GM06990 (cell line): Measurements from ENCODE around the gene RNFT2.

Source experiments
- DNase-seq: peaks from one replicate; pipeline ENCODE4 v3.0.0-alpha.2; 2011; ENCODE audit not compliant: insufficient read length; ENCODE audit errors: extremely low read depth
- H3K27me3 ChIP-seq: replicated peaks from 2 replicates; pipeline ENCODE4 v1.6.0; 2011; ENCODE audit warnings: low read length; ENCODE audit not compliant: control insufficient read depth, insufficient read depth
- H3K36me3 ChIP-seq: 2 replicates; pipeline ENCODE4 v1.5.1; 2011; ENCODE audit warnings: low read length; ENCODE audit not compliant: control insufficient read depth, insufficient read depth
- H3K4me3 ChIP-seq: replicated peaks from 2 replicates; pipeline ENCODE4 v1.5.1; 2011; ENCODE audit warnings: low read depth, mild to moderate bottlenecking, control low read depth, low read length
- CTCF ChIP-seq: IDR thresholded peaks from 2 replicates; pipeline ENCODE4 v1.5.1; 2011; ENCODE audit warnings: low read length, control low read depth, mild to moderate bottlenecking, inconsistent platforms; ENCODE audit not compliant: insufficient read depth, poor library complexity, severe bottlenecking

RNFT2 gene

GRCh38 chr12:116759783-116760621, 21.9 kb downstream of the RNFT2 start:
- no peak overlapping the region for H3K4me3 ChIP-seq
- no peaks in the 10 kb centered on the region for H3K27me3 ChIP-seq
- DNase-seq, result no peak
- no peak for TF ChIP-seq CTCF
- H3K36me3 ChIP-seq, result peaks cover 5% of the 10 kb centered on the region; the same call in 1 of the 2 replicates

- no peak for DNase-seq
- no peak for TF ChIP-seq CTCF
- no peak overlapping the region for H3K4me3 ChIP-seq
These were observed 22.5 kb downstream of the RNFT2 start for GRCh38 chr12:116760622-116761020.

GRCh38 chr12:116761499-116761898, 23.4 kb downstream of the RNFT2 start:
- DNase-seq, result no peak
- H3K36me3 ChIP-seq, result peaks cover 5% of the 10 kb centered on the region; the same call in 1 of the 2 replicates
- TF ChIP-seq CTCF, result no peak
- no peaks in the 10 kb centered on the region for H3K27me3 ChIP-seq
- no peak overlapping the region for H3K4me3 ChIP-seq

More at GRCh38 chr12:116760622-116761020, 22.5 kb downstream of the RNFT2 start:
- Histone ChIP-seq H3K27me3 (no peaks in the 10 kb centered on the region), H3K36me3 (peaks cover 5% of the 10 kb centered on the region; the same call in 1 of the 2 replicates)

GRCh38 chr12:116765271-116765670, 27.2 kb downstream of the RNFT2 start:
- H3K36me3 ChIP-seq, result peaks cover 3% of the 10 kb centered on the region; the same call in 1 of the 2 replicates
- H3K27me3 ChIP-seq, result no peaks in the 10 kb centered on the region
- TF ChIP-seq CTCF, result no peak
- H3K4me3 ChIP-seq, result no peak overlapping the region
- no peak for DNase-seq

GRCh38 chr12:116766285-116766684, 28.2 kb downstream of the RNFT2 start:
- TF ChIP-seq CTCF, result no peak
- Histone ChIP-seq H3K4me3 (no peak overlapping the region), H3K27me3 (no peaks in the 10 kb centered on the region), H3K36me3 (no peaks in the 10 kb centered on the region)
- DNase-seq, result no peak
